Colonic mucosa (tissue), 4 donors: Measurements from ENCODE around the gene PRIMA1. TPM values are rescaled to one million over a fixed set of nuclear protein-coding genes. Genes with fewer than 3 reads are reported as not detected.

Source experiments
- DNase-seq: peaks from one replicate; pipeline ENCODE4 v3.0.0-alpha.2; 2020
- H3K27ac ChIP-seq: fragments of 200-600 bp; one replicate; pipeline ENCODE4 v1.8.0; 2021
- H3K27me3 ChIP-seq: fragments of 200-600 bp; one replicate; pipeline ENCODE4 v1.8.0; 2021
- H3K36me3 ChIP-seq: fragments of 200-600 bp; one replicate; pipeline ENCODE4 v1.8.0; 2021
- H3K4me1 ChIP-seq: fragments of 200-600 bp; one replicate; pipeline ENCODE4 v1.8.0; 2021; ENCODE audit warnings: mild to moderate bottlenecking
- H3K4me3 ChIP-seq: fragments of 200-600 bp; one replicate; pipeline ENCODE4 v1.8.0; 2021
- H3K9ac ChIP-seq, 2 donors: one replicate each; pipeline ENCODE4 v1.7.0; 2013; ENCODE audit warnings: control low read depth in 2 of 2, low read depth in 2 of 2, low read length in 2 of 2
- H3K9me3 ChIP-seq: fragments of 200-600 bp; one replicate; pipeline ENCODE4 v1.8.0; 2021
- intact Hi-C: fragments of 100-400 bp; cut with DNase I; formaldehyde crosslinking; loops from one replicate; pipeline ENCODE4 v1.14.1; 2022
- total RNA-seq, 2 donors: library from RNA; stranded (reverse); fragmentation: NEBNext Ultra II Directional in 1 of 2; extraction: Animal tissue kit (Norgen Biotek cat#: 25700) in 1 of 2; gene quantifications; one replicate each; pipeline ENCODE4 v1.2.1, GENCODE V29; 2021
- TF ChIP-seq, protein P1 (sequence below): fragments of 200-600 bp; IDR thresholded peaks from one replicate; pipeline ENCODE4 v1.8.0; 2022; ENCODE audit warnings: antibody characterized with exemption, mild to moderate bottlenecking
- donor health status: healthy.
- donor health status: DM: no; HTN: no; CAD: no.
- donor health status: DM: no; HTN: no; CAD: no.

The PRIMA1 gene
- total RNA-seq, 2 donors from 2014 or later = 1.2 to 4.4 TPM

DNA sequence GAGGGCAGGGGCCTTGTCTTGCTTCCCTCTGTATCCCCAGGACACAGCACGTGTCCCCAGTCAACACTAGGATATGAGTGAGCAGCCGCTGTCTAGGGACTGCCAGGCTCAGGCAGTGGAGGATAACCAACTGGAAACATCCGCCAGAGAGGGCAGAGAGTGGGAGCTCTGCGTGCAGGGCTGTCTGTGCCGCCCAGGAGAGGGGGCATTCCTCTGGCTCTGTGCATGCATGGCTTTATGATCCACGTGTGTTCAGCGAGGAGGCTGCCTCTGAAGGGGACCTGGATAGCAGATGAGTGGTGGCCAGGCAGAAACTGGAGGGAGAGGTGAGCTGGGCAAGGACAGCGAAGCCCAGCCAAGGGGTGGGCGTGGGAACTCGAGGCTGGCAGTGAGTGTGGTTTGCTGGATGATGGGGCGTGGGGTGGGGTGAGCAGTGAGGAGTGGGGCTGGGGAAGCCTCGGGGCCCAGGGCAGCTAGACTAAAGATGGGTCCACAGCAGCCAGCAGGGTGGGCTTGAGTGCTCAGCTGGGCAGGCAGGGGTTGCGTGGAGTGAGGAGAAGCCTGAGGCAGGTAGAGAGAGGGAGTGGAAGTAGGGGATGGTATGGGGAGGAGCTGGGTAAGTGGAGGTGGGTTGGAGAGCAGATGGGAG lies 72.9 kb downstream of the PRIMA1 start:
- Histone ChIP-seq H3K27me3 (no peaks in the 10 kb centered on the region), H3K36me3 (no peaks in the 10 kb centered on the region), H3K4me1 (no peaks in the 10 kb centered on the region), H3K4me3 (no peak overlapping the region), H3K9ac (no peak overlapping the region), H3K27ac (no peak overlapping the region), H3K9me3 (no peaks in the 10 kb centered on the region)
- TF ChIP-seq, protein P1, sequence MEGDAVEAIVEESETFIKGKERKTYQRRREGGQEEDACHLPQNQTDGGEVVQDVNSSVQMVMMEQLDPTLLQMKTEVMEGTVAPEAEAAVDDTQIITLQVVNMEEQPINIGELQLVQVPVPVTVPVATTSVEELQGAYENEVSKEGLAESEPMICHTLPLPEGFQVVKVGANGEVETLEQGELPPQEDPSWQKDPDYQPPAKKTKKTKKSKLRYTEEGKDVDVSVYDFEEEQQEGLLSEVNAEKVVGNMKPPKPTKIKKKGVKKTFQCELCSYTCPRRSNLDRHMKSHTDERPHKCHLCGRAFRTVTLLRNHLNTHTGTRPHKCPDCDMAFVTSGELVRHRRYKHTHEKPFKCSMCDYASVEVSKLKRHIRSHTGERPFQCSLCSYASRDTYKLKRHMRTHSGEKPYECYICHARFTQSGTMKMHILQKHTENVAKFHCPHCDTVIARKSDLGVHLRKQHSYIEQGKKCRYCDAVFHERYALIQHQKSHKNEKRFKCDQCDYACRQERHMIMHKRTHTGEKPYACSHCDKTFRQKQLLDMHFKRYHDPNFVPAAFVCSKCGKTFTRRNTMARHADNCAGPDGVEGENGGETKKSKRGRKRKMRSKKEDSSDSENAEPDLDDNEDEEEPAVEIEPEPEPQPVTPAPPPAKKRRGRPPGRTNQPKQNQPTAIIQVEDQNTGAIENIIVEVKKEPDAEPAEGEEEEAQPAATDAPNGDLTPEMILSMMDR = no peak
- DNase-seq = peak; percentile 11
- intact Hi-C loops = no loop called here

DNA sequence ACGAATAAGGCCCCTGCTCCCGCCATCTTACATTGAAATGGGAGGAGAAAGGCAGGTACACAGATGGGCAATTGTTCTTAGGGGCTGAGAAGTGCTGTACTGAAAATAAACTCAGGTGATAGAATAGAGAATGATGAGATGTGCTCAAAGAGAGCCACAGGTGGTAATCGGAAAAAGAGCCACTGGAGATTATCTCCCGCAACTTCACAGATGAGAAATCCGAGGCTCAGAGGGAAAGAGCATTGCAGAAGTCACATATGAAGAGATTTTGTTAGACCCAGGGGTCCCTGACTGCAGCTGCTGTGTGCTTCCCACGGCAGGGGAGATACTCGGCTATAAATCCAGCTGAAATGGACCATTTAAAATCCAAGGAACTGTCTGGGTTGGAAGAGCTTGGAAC lies 73.7 kb downstream of the PRIMA1 start:
- H3K9ac ChIP-seq = no peak overlapping the region
- no peak overlapping the region for H3K27ac ChIP-seq
- H3K36me3 ChIP-seq = no peaks in the 10 kb centered on the region
- TF ChIP-seq, protein P1 = no peak
- H3K4me3 ChIP-seq = no peak overlapping the region
- intact Hi-C loops = no loop called here
- H3K27me3 ChIP-seq = no peaks in the 10 kb centered on the region
- no peaks in the 10 kb centered on the region for H3K9me3 ChIP-seq
- H3K4me1 ChIP-seq = no peaks in the 10 kb centered on the region
- DNase-seq = no peak

DNA sequence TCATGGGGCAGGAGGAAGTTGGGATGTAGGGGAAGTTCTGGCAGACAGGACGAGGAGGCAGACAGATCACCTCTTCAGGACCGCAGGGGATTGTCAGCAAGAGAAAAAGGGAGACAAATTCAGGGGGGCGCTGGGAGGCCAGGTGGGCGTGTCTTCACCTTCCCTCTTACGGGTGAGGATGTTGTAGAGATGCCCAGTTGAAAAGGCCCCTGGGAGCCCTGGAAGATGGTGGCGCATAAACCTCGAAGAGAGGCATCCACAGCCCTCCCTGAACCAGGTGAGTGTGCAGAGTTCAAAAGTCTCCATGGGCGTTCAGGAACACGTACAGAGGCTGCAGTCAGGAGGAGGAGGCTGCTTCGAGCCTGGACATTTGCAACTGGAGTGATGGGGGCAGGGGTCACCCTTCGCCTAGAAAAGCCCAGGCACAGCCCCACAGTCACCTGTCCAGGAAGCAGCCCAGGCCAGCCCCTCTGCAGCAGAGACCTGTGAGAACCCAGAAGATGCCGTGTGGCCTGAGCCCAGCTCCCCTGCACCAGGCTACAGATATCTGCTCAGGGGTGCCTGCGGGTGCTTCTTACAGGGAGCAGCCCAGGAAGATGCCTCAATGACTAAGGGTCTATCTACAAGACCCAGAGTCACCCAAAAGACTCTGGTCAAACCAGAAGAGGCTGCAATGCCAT lies 74.4 kb downstream of the PRIMA1 start:
- no peaks in the 10 kb centered on the region for H3K9me3 ChIP-seq
- no peak overlapping the region for H3K9ac ChIP-seq
- DNase-seq = peak; percentile 7
- intact Hi-C loops = no loop called here
- no peaks in the 10 kb centered on the region for H3K36me3 ChIP-seq
- TF ChIP-seq, protein P1 = no peak
- no peaks in the 10 kb centered on the region for H3K4me1 ChIP-seq
- H3K4me3 ChIP-seq = no peak overlapping the region
- no peaks in the 10 kb centered on the region for H3K27me3 ChIP-seq
- H3K27ac ChIP-seq = no peak overlapping the region

DNA sequence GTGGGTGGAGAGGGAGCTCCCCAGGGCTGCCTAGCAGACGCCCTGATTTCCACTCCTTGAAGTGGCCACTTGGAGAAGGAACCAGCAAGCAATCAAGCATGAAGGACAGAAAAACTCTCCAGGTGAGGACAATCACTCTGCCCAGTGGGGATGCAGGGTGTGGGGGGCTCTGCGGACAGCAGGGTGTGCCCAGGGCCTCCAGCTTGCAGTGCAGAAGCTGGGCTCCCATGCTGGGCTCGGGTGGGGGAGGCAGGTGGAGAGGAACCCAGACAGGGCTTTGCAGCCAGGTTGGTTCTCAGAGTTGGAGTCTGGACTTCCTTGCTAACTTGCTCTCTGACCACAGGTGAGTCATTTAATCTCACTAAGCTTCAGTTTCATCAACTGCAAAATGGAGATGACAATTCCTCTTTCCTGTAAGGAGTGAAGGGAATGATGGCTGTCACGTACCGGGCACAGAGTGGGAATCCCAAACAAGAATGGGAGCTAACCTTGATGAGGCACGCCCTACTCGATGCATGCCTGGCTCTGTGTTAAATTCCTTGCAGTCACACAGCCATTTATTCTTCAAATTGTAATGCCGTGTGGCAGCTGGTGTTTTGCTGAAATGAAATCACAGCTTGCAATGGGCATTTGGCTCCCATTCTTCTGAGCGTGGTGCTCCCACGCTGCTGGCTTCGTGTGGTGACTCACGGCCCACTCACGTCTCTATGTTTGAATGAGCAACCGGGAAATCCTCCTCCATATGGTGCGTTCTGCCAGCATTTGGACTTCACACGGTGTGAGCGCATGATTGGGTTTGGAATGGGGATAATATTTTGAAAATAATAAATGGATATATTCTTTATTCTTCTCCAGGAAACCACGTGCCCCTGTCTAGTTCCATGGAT lies 75.2 kb downstream of the PRIMA1 start:
- Histone ChIP-seq H3K9ac (no peak overlapping the region), H3K9me3 (no peaks in the 10 kb centered on the region), H3K4me1 (no peaks in the 10 kb centered on the region), H3K27me3 (no peaks in the 10 kb centered on the region), H3K27ac (no peak overlapping the region), H3K4me3 (no peak overlapping the region), H3K36me3 (no peaks in the 10 kb centered on the region)
- DNase-seq = no peak
- intact Hi-C loops = no loop called here
- TF ChIP-seq, protein P1 = no peak

DNA sequence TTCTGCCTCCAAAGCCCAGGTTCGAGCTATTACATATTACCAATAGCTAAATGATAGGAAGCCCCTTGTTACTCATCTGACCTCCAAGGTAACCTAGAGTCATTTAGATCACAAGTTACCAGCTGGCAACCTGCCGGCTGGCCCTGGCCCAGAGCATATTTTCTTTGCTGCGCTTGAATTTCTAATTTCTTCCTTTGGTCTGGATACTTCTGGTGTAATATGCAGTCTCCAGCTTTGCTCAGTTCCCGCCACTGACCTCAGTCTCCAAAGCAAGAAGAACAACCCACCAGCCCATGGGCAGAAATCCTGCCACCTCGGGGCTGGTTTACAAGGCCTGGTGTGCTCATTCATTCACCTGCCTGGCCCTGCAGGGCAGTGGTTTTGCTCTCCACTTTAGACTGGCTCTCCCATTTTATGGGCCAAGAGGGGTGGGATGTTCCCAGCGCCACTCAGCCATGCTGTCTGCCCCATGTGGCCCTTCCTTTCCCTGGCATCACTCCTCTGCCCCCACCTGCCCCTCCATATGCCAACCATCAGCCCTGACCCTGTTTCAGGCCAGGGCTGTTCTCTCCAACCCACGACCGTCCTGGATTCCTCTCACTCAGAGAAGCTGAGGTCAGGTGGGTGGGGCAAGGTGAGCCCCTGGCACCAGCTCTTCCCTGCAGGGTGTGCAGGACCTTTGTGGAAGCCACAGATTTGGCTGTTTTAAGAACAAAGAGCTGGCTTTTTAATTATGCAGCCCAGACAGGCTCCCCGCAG lies 76.0 kb downstream of the PRIMA1 start:
- H3K36me3 ChIP-seq = no peaks in the 10 kb centered on the region
- DNase-seq = peak; percentile 2
- intact Hi-C loops = no loop called here
- no peak overlapping the region for H3K4me3 ChIP-seq
- TF ChIP-seq, protein P1 = no peak
- H3K9ac ChIP-seq = no peak overlapping the region
- H3K4me1 ChIP-seq = no peaks in the 10 kb centered on the region
- no peaks in the 10 kb centered on the region for H3K9me3 ChIP-seq
- no peak overlapping the region for H3K27ac ChIP-seq
- no peaks in the 10 kb centered on the region for H3K27me3 ChIP-seq
